Naive thymus-derived CD8-positive, alpha-beta T cell (primary cell): ENCODE results near the gene ROBO1. TPM values are rescaled to one million over a fixed set of nuclear protein-coding genes. Genes with fewer than 3 reads are reported as not detected.
A peak's percentile ranks its signal among the peaks of the same experiment; 100 is the strongest.
"Not testable (repeated sequence)": the region's sequence is repeated elsewhere in the genome, so short reads cannot be mapped to it uniquely, and the experiment has no call there.

ENCODE experiments used
- ATAC-seq, 2 donors: fragments of 150-1000 bp; cut with Tn5 transposase in 1 of 2; sonication (Bioruptor Pico), chemical (Tn5 transposase) in 1 of 2; 1 replicate in 1 of 2; 2 replicates in 1 of 2; pipeline ENCODE4 v1.10.0; 2021; ENCODE audit warnings: mild to moderate bottlenecking in 2 of 2, moderate library complexity in 2 of 2
- POLR2A ChIA-PET: fragments of 350-600 bp; sonication (Branson Sonifier 250); formaldehyde crosslinking; loops from one replicate; lab custom pipeline; 2021; ENCODE audit warnings: antibody characterized with exemption; lab: Charles Lee
- DNase-seq, 10 donors: peaks; one replicate each; pipeline versions ENCODE4 v3.0.0 to v3.0.0-alpha.2; 2020 to 2022
- H3K27ac Mint-ChIP-seq, 10 donors: one replicate each; pipeline ENCODE4 v1.8.0; 2020 to 2022; ENCODE audit warnings: mild to moderate bottlenecking in 10 of 10, mixed read lengths in 10 of 10, moderate library complexity in 4 of 10, inconsistent platforms in 1 of 10
- H3K27me3 Mint-ChIP-seq, 5 donors: one replicate each; pipeline ENCODE4 v1.8.0; 2021 to 2022; ENCODE audit warnings: mixed read lengths in 5 of 5
- H3K36me3 Mint-ChIP-seq, 3 donors: one replicate each; pipeline ENCODE4 v1.8.0; 2020 to 2022; ENCODE audit warnings: mixed read lengths in 3 of 3, mild to moderate bottlenecking in 2 of 3, inconsistent platforms in 1 of 3
- H3K4me1 Mint-ChIP-seq, 4 donors: one replicate each; pipeline ENCODE4 v1.8.0; 2021 to 2022; ENCODE audit warnings: mixed read lengths in 4 of 4
- H3K4me3 Mint-ChIP-seq, 10 donors: one replicate each; pipeline ENCODE4 v1.8.0; 2020 to 2022; ENCODE audit warnings: mild to moderate bottlenecking in 10 of 10, mixed read lengths in 10 of 10, moderate library complexity in 6 of 10, inconsistent platforms in 1 of 10
- H3K9me3 Mint-ChIP-seq, 9 donors: one replicate each; pipeline ENCODE4 v1.8.0; 2020 to 2022; ENCODE audit warnings: mixed read lengths in 9 of 9, mild to moderate bottlenecking in 3 of 9, inconsistent platforms in 1 of 9, moderate library complexity in 1 of 9
- polyA plus RNA-seq, 3 donors: library from polyadenylated mRNA; unstranded; fragments of 300-500 nt; fragmentation: Illumina TruSeq; gene quantifications; one replicate each; pipeline ENCODE4 v1.2.3, GENCODE V29; 2021
- total RNA-seq, 8 experiments: library from RNA in 2 of 8; stranded (reverse) in 2 of 8; gene quantifications; one replicate each; pipeline ENCODE4 v1.2.3 and lab custom pipeline; 2021 to 2026

ROBO1 gene
- total and polyA plus RNA-seq, 5 experiments from 2014 or later: 2.3 to 16.3 (median 12.5) TPM

DNA sequence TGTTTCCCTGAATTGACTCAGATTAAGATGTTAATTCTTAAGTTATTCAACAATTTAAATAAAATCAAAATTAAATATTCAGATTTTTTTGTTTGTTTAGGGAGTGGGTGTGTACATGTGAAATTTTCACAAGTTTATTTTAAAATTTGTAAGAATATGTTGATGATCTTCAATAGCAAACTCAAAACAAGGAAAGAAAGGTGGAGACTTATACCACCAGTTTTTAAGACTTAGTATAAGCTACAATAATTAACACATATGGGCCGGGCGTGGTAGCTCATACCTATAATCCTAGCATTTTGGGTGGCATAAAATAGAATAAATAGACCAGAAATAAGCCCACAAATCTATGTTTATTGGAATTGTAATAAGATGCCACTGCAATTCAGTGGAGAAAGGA is 1084.5 kb downstream of the ROBO1 start:
- Mint-ChIP-seq H3K27me3 (no peaks in the 10 kb centered on the region), H3K9me3 (peaks cover 0 to 3% (median 0%) of the 10 kb centered on the region in 9 donors), H3K36me3 (peaks cover 0 to 2% (median 0%) of the 10 kb centered on the region in 3 donors), H3K27ac (no peak overlapping the region), H3K4me3 (no peak overlapping the region), H3K4me1 (no peaks in the 10 kb centered on the region)
- POLR2A ChIA-PET: no interaction called here
- ATAC-seq: no peak
- no peak for DNase-seq

DNA sequence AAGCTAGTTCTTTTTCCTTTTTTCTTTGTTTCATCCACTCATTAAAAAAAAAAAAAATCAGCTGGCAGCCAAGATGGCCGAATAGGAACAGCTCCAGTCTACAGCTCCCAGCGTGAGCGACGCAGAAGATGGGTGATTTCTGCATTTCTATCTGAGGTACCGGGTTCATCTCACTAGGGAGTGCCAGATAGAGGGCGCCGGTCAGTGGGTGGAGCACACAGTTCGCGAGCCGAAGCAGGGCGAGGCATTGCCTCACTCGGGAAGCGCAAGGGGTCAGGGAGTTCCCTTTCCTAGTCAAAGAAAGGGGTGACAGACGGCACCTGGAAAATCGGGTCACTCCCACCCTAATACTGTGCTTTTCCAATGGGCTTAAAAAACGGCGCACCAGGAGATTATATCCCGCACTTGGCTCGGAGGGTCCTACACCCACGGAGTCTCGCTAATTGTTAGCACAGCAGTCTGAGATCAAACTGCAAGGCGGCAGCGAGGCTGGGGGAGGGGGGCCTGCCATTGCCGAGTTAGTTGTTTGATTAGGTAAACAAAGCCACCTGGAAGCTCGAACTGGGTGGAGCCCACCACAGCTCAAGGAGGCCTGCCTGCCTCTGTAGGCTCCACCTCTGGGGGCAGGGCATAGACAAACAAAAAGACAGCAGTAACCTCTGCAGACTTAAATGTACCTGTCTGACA is 1092.5 kb downstream of the ROBO1 start:
- H3K27ac Mint-ChIP-seq: peak overlapping the region in 1 of 10 donors; percentile 36
- H3K4me1 Mint-ChIP-seq, ATAC-seq, POLR2A ChIA-PET, H3K36me3 Mint-ChIP-seq, DNase-seq, H3K9me3 Mint-ChIP-seq, H3K27me3 Mint-ChIP-seq, H3K4me3 Mint-ChIP-seq: not testable (repeated sequence)

- no peaks in the 10 kb centered on the region for H3K4me1 Mint-ChIP-seq
- H3K27me3 Mint-ChIP-seq: no peaks in the 10 kb centered on the region
- peaks cover 0 to 4% (median 0%) of the 10 kb centered on the region in 9 donors for H3K9me3 Mint-ChIP-seq
- H3K36me3 Mint-ChIP-seq: no peaks in the 10 kb centered on the region
- POLR2A ChIA-PET: no interaction called here
- no peak for DNase-seq
- no peak for ATAC-seq
- no peak overlapping the region for H3K4me3 Mint-ChIP-seq
- no peak overlapping the region for H3K27ac Mint-ChIP-seq
These were observed 1097.1 kb downstream of the ROBO1 start for GRCh38 chr3:78670746-78671145.

GRCh38 chr3:78670094-78670493 is 1097.7 kb downstream of the ROBO1 start:
- Mint-ChIP-seq H3K9me3 (peaks cover 0 to 4% (median 0%) of the 10 kb centered on the region in 9 donors), H3K27ac (no peak overlapping the region), H3K4me3 (no peak overlapping the region), H3K4me1 (no peaks in the 10 kb centered on the region), H3K36me3 (no peaks in the 10 kb centered on the region), H3K27me3 (no peaks in the 10 kb centered on the region)
- POLR2A ChIA-PET: no interaction called here
- no peak for ATAC-seq
- no peak for DNase-seq

- Mint-ChIP-seq H3K27me3 (no peaks in the 10 kb centered on the region), H3K4me3 (no peak overlapping the region), H3K27ac (no peak overlapping the region), H3K36me3 (no peaks in the 10 kb centered on the region), H3K9me3 (peaks cover 0 to 3% (median 0%) of the 10 kb centered on the region in 9 donors), H3K4me1 (no peaks in the 10 kb centered on the region)
- POLR2A ChIA-PET: no interaction called here
- DNase-seq: no peak
- no peak for ATAC-seq
These were observed 1099.5 kb downstream of the ROBO1 start for GRCh38 chr3:78668302-78668701.

DNA sequence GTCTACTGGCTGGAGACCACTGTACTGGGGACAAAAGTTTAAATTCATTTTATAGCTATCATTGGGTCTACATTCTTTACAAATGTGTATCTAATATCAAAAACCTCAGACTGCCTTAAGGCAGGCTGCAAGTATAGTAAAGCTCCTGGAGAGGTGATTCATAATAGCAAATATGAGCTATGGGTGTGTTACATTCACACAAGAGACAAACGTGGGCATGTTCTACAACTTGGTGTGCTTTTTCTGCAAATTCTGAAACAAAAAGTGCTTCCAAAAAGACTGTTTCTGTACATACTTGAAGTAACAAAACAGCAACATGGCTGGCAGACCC is 1101.4 kb downstream of the ROBO1 start:
- H3K36me3 Mint-ChIP-seq: no peaks in the 10 kb centered on the region
- no peaks in the 10 kb centered on the region for H3K4me1 Mint-ChIP-seq
- no peaks in the 10 kb centered on the region for H3K9me3 Mint-ChIP-seq
- H3K27ac Mint-ChIP-seq: no peak overlapping the region
- DNase-seq: no peak
- POLR2A ChIA-PET: no interaction called here
- H3K4me3 Mint-ChIP-seq: no peak overlapping the region
- no peaks in the 10 kb centered on the region for H3K27me3 Mint-ChIP-seq
- ATAC-seq: no peak

DNA sequence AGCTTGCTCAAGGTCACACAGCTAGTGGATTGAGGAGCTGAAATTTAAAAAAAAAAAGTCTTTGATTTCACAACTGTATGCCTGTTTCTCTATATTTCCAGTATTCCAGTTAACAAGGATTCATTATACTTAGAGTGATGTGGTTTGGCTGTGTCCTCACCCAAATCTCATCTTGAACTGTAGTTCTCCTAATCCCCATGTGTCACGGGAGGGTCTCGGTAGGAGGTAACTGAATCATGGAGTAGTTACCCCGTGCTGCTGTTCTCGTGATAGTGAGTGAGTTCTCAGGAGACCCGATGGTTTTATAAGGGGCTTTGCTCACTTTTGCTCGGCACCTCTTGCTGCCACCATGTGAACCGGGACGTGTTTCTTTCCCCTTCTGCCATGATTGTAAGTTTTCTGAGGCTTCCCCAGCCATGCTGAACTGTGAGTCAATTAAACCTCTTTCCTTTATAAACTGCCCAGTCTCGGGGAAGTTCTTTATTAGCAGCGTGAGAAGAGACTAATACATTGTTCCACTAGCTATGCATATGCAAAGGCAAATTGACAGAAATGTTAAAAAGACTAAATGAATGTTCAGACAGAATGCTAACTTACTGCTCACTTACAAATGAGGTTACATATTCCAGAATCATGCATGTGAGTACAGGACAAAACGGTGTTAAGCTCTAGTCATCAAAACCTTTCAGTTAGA is 1101.9 kb downstream of the ROBO1 start:
- DNase-seq (no peak), ATAC-seq (no peak)
- POLR2A ChIA-PET: no interaction called here
- H3K36me3 Mint-ChIP-seq: no peaks in the 10 kb centered on the region
- H3K9me3 Mint-ChIP-seq: no peaks in the 10 kb centered on the region
- no peak overlapping the region for H3K4me3 Mint-ChIP-seq
- H3K27me3 Mint-ChIP-seq: no peaks in the 10 kb centered on the region
- no peak overlapping the region for H3K27ac Mint-ChIP-seq
- no peaks in the 10 kb centered on the region for H3K4me1 Mint-ChIP-seq

DNA sequence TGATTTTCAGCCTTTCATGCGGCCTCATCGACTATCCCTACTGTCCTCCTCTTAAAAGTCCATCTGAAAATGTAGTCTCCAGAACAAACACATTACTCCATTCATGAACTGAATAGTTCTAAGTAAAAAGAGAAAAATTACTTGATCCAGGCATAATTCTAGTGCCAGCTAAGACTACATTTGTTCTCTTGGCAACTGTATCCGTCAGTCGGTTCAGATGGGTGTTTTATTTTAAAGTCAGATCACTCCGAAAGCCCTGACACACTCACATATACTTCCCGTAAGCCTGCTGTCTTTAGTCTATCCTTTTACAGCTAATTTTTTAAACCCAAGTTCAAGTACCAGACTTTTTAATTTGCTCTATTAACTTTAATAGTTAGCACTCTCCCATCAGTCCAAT is 1102.7 kb downstream of the ROBO1 start:
- POLR2A ChIA-PET: no interaction called here
- H3K4me1 Mint-ChIP-seq: no peaks in the 10 kb centered on the region
- ATAC-seq (no peak), DNase-seq (no peak)
- H3K36me3 Mint-ChIP-seq: no peaks in the 10 kb centered on the region
- no peak overlapping the region for H3K27ac Mint-ChIP-seq
- H3K9me3 Mint-ChIP-seq: no peaks in the 10 kb centered on the region
- no peak overlapping the region for H3K4me3 Mint-ChIP-seq
- no peaks in the 10 kb centered on the region for H3K27me3 Mint-ChIP-seq

GRCh38 chr3:78660957-78661356 is 1106.8 kb downstream of the ROBO1 start:
- no peak overlapping the region for H3K4me3 Mint-ChIP-seq
- no peak for ATAC-seq
- POLR2A ChIA-PET: no interaction called here

DNA sequence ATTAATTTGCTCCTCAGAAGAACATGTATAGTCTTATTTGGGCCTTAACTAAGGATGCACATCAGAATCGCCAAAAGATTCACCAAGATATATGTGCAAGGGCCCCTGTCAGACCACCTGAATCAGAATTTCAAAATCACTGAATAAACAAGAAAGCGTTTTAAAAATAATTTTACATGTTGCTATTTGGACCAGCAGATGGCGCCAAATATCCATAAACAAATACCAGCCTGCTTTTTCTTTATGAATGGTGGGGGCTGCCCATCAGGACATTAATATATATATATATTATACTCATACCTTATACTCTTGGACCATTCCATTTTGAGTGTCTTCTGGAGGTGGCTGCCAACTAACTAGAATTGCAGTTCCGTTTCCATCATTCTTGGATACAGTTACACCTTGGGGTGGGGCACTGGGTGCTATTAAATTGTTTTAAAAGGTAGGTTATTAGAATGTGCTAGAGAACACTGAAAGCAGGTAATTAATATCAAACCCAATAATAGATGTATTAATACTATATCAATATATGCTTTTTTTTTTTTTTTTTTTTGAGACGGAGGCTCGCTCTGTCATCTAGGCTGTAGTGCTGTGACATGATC is 1108.3 kb downstream of the ROBO1 start:
- no peak overlapping the region for H3K27ac Mint-ChIP-seq

More at GRCh38 chr3:78660957-78661356, 1106.8 kb downstream of the ROBO1 start:
- peaks cover 0 to 2% (median 0%) of the 10 kb centered on the region in 9 donors for H3K9me3 Mint-ChIP-seq
- H3K27ac Mint-ChIP-seq: no peak overlapping the region
- H3K4me1 Mint-ChIP-seq: no peaks in the 10 kb centered on the region
- no peak for DNase-seq
- H3K36me3 Mint-ChIP-seq: no peaks in the 10 kb centered on the region
- no peaks in the 10 kb centered on the region for H3K27me3 Mint-ChIP-seq

GRCh38 chr3:78647726-78648125 is 1120.1 kb downstream of the ROBO1 start:
- H3K4me3 Mint-ChIP-seq: no peak overlapping the region
- H3K36me3 Mint-ChIP-seq: no peaks in the 10 kb centered on the region
- H3K4me1 Mint-ChIP-seq: no peaks in the 10 kb centered on the region
- POLR2A ChIA-PET: interaction anchor here (0.6 kb wide), 1 partner anchor 232 kb away, joined by 4 read pairs; no protein-coding TSS in a partner anchor
- ATAC-seq (no peak), DNase-seq (no peak)
- peak overlapping the region in 1 of 10 donors; percentile 2 for H3K27ac Mint-ChIP-seq
- no peaks in the 10 kb centered on the region for H3K27me3 Mint-ChIP-seq
- H3K9me3 Mint-ChIP-seq: peaks cover 0 to 2% (median 0%) of the 10 kb centered on the region in 9 donors

More for the DNA sequence above, 1108.3 kb downstream of the ROBO1 start:
- peaks cover 0 to 2% (median 0%) of the 10 kb centered on the region in 9 donors for H3K9me3 Mint-ChIP-seq
- H3K36me3 Mint-ChIP-seq: no peaks in the 10 kb centered on the region
- DNase-seq: peak in 6 of 10 donors; percentile 3 to 41 (median 28)
- H3K27me3 Mint-ChIP-seq: no peaks in the 10 kb centered on the region
- POLR2A ChIA-PET: no interaction called here
- H3K4me1 Mint-ChIP-seq: no peaks in the 10 kb centered on the region
- H3K4me3 Mint-ChIP-seq: no peak overlapping the region
- ATAC-seq: no peak

- Mint-ChIP-seq H3K9me3 (no peaks in the 10 kb centered on the region), H3K27me3 (no peaks in the 10 kb centered on the region), H3K4me1 (no peaks in the 10 kb centered on the region), H3K36me3 (no peaks in the 10 kb centered on the region), H3K27ac (no peak overlapping the region), H3K4me3 (no peak overlapping the region)
- POLR2A ChIA-PET: no interaction called here
- DNase-seq (peak in 3 of 10 donors; percentile 11 to 29 (median 15)), ATAC-seq (no peak)
These were observed 1122.0 kb downstream of the ROBO1 start for GRCh38 chr3:78645628-78646310.

- H3K4me1 Mint-ChIP-seq: no peaks in the 10 kb centered on the region
- H3K36me3 Mint-ChIP-seq: no peaks in the 10 kb centered on the region
- POLR2A ChIA-PET: interaction anchor here (0.5 kb wide), 1 partner anchor 143 kb away, joined by 5 read pairs; no protein-coding TSS in a partner anchor
- no peak for ATAC-seq
- no peaks in the 10 kb centered on the region for H3K9me3 Mint-ChIP-seq
- no peak overlapping the region for H3K4me3 Mint-ChIP-seq
- H3K27ac Mint-ChIP-seq: no peak overlapping the region
- no peaks in the 10 kb centered on the region for H3K27me3 Mint-ChIP-seq
- DNase-seq: no peak
These were observed 1123.0 kb downstream of the ROBO1 start for GRCh38 chr3:78644847-78645246.
